ENCODE measurements around the gene OAS3.
A peak's percentile ranks its signal among the peaks of the same experiment; 100 is the strongest.
"Not testable (repeated sequence)": the region's sequence is repeated elsewhere in the genome, so short reads cannot be mapped to it uniquely, and the experiment has no call there.

The OAS3 gene

DNA sequence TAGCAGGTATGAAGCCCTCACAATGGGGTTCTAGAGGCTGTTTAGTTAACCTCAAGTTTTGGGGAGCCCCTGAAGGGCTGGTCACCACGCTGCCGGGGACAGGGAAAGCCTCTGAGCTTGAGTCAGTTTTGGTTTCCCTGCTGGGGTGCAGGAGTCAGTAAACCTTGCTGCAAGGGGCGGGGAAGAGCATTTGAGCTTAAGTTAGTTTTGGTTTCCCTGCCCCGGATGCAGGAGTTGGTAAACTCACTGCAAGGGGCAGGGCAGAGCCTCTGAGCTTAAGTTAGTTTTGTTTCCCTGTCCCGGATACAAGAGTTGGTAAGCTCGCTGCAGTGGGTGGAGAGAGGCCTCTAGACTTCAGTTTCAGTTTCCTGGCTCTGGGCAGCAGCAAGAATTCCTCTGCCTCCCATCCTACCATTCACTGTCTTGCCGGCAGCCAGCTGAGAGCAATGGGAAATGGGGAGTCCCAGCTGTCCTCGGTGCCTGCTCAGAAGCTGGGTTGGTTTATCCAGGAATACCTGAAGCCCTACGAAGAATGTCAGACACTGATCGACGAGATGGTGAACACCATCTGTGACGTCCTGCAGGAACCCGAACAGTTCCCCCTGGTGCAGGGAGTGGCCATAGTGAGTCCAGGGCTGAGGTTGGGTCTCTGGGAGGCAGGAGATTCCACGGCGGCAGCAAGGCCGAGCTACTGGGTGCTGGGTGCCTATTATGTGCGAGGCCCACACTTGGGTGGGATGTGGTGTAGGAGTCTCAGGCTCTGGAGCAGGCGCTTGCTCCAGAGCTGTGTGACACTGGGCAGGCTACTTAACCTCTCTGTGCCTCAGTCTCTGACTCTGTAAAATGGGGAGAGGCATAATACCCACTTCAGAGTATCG lies 40.1 kb downstream of the OAS3 start, which contains the start of gene OAS2:
TSS of gene OAS2 (plus strand) at position 357 of the 878 bp plus-strand sequence. CDS start at position 447, 90 bp downstream.
- FAIRE-seq (no peak), DNase-seq (ENCODE audit: insufficient read length, low spot score) (no peak)

GRCh38 chr12:112979041-112979680 lies 40.9 kb downstream of the OAS3 start:
- DNase-seq (ENCODE audit: insufficient read length, low spot score) (no peak), FAIRE-seq (no peak)

GRCh38 chr12:112980491-112981158 lies 42.4 kb downstream of the OAS3 start:
- DNase-seq (ENCODE audit: insufficient read length, low spot score): no peak
- no peak for FAIRE-seq

GRCh38 chr12:112985642-112986290 lies 47.5 kb downstream of the OAS3 start:
- DNase-seq (ENCODE audit: insufficient read length, low spot score) (no peak), FAIRE-seq (no peak)

- FAIRE-seq: no peak
- DNase-seq (ENCODE audit: insufficient read length, low spot score): no peak
Measured at GRCh38 chr12:112986291-112986800, 48.1 kb downstream of the OAS3 start.

DNA sequence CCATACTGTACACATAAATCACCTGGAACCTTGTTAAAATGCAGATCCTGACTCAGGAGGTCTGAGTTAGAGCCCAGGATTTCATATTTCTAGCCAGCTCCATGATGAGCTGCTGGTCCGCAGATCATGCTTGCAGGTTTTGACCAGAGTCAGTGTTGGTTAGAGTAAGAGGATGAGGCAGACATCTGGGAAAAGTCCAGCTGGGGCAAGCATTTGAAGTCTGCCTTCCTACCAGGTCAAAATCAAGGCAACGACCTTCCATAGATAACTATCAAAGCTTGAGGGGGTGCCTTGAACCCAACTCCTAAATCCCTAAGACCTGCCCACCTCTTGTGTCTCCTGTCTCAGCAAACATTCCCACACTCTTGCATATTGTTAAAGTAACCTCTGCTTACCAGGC lies 49.3 kb downstream of the OAS3 start:
- no peak for DNase-seq (ENCODE audit: insufficient read length, low spot score)
- FAIRE-seq: no peak

- FAIRE-seq (no peak), DNase-seq (ENCODE audit: insufficient read length, low spot score) (no peak)
Measured at GRCh38 chr12:112988224-112988623, 50.0 kb downstream of the OAS3 start.

DNA sequence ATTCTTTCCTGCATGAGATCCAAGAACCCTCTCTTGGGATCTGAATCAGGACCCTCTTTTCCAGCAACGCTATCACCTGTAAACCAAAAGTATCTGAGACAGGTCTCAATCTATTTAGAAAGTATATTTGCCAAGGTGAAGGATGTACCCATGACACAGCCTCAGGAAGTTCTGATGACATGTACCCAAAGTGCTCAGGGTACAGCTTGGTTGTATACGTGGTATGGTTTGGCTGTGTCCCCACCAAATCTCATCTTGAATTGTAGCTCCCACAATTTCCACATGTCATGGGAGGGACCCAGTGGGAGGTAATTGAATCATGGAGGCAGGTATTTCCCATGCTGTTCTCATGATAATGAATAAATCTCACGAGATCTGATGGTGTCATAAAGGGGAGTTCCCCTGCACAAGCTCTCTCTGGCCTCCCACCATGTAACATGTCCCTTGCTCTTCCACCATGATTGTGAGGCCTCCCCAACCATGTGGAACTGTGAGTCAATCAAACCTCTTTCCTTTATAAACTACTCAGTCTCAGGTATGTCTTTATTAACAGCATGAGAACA lies 50.6 kb downstream of the OAS3 start:
- not testable (repeated sequence) for FAIRE-seq

DNA sequence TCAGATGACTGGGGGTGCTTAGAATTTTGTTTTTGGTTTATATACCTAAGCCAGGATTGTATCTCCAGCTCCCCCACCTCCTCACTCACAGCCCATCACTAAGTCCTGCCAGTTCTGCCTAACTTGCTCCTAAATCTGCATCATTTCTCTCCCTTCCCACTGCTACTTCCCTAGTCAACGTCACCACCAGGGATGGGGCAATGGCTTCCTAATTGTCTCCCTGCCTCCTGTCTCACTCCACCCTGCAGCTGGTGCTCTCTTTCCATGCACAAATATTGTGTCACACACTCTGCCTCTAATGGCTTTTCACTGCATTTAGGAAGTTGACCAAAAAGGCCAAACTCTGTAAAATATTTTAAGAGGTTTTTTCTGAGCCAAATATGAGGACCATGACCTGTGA lies 51.5 kb downstream of the OAS3 start:
- DNase-seq (ENCODE audit: insufficient read length, low spot score) (no peak), FAIRE-seq (no peak)

More for the DNA sequence above, 50.6 kb downstream of the OAS3 start:
- DNase-seq (ENCODE audit: insufficient read length, low spot score): not testable (repeated sequence)

- peak; percentile 38 for FAIRE-seq
- peak; percentile 69 for DNase-seq (ENCODE audit: insufficient read length, low spot score)
Measured at GRCh38 chr12:112992541-112993398, 54.5 kb downstream of the OAS3 start.

- no peak for FAIRE-seq
- no peak for DNase-seq (ENCODE audit: insufficient read length, low spot score)
Measured at GRCh38 chr12:112995008-112995407, 56.7 kb downstream of the OAS3 start.

DNA sequence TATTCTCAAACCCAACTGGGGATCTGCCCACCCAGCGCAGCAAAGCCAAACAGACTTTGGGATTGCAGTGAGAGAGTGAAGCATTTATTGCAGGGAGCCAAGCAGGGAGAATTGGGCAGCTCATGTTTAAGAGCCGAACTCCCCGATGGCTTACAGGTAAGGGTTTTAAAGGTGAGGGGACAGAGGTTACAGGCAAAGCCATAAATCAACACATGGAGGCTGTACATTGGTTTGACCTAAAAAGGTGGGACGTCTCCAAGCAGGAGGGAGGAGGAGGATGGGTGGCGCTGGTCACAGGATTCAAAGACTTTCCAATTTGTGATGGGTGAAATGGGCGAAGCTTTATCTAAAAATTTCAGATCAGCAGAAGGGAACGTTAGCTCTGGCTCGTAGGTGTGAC lies 58.2 kb downstream of the OAS3 start:
- DNase-seq (ENCODE audit: insufficient read length, low spot score) (no peak), FAIRE-seq (no peak)

- no peak for FAIRE-seq
- no peak for DNase-seq (ENCODE audit: insufficient read length, low spot score)
Measured at GRCh38 chr12:112997506-112997905, 59.2 kb downstream of the OAS3 start.

- FAIRE-seq (no peak), DNase-seq (ENCODE audit: insufficient read length, low spot score) (no peak)
Measured at GRCh38 chr12:112998987-112999767, 60.9 kb downstream of the OAS3 start.

GRCh38 chr12:113000433-113000832 lies 62.2 kb downstream of the OAS3 start:
- FAIRE-seq: peak; percentile 98
- DNase-seq (ENCODE audit: insufficient read length, low spot score): no peak

- DNase-seq (ENCODE audit: insufficient read length, low spot score) (no peak), FAIRE-seq (no peak)
Measured at GRCh38 chr12:113002155-113002554, 63.9 kb downstream of the OAS3 start.

DNA sequence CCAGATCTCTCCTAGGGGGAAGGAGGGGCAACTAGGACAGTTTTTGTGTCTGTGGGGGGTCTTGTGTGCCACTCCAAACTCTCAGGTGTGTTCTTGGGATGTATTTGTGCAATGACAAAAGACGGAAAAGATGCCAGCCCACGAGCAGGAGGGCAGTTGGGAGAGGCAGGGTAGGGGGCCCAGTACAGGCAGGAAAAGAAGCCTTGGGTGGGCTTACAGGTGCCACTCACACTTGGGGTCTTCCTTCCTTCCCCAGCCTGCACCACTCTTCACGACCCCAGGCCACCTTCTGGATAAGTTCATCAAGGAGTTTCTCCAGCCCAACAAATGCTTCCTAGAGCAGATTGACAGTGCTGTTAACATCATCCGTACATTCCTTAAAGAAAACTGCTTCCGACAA lies 64.4 kb downstream of the OAS3 start:
- DNase-seq (ENCODE audit: insufficient read length, low spot score): no peak
- FAIRE-seq: no peak

DNA sequence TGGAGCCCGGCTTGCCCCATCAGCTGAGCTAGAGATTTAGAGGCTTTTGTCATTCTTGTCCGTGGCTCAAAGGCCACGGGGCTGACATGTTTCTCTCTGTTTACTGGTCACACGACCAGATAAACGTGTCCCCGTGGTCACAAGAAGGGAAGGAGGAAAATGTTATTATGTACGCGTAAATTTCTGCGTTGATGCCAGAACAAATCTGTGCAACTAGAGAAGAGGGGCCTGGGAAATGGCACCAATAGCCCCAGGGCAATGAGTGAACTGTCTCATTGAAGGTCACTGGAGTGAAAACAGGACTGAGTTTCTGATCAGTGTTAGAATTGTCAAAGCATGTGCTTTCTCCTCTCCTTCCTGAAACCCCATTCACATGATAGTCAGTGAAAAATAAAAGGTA lies 65.4 kb downstream of the OAS3 start:
- FAIRE-seq (no peak), DNase-seq (ENCODE audit: insufficient read length, low spot score) (no peak)

DNA sequence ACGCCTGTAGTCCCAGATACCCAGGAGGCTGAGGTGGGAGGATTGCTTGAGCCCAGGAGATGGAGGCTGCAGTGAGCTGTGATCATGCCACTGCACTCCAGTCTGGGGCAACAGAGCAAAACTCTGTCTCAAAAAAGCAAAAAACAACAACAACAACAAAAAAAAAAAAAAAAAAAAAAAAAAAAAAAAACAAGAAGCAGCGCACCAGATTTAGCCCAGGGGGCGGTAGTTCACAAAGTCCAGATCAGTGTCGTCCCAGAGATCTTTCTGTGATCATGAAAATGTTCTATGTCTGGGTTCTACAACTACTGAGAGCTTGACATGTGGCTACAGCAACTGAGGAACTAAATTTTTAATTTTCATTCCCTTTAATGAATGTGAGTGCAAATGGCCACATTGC lies 67.5 kb downstream of the OAS3 start:
- DNase-seq (ENCODE audit: insufficient read length, low spot score) (peak; percentile 35), FAIRE-seq (no peak)

Measured in HTR-8/SVneo (cell line).